ENCODE results near the gene ERFL. TPM values are rescaled to one million over a fixed set of nuclear protein-coding genes. Genes with fewer than 3 reads are reported as not detected.

Gene ERFL
- total RNA-seq, 1 experiment from 2014 or later, result 3.8 TPM

DNA sequence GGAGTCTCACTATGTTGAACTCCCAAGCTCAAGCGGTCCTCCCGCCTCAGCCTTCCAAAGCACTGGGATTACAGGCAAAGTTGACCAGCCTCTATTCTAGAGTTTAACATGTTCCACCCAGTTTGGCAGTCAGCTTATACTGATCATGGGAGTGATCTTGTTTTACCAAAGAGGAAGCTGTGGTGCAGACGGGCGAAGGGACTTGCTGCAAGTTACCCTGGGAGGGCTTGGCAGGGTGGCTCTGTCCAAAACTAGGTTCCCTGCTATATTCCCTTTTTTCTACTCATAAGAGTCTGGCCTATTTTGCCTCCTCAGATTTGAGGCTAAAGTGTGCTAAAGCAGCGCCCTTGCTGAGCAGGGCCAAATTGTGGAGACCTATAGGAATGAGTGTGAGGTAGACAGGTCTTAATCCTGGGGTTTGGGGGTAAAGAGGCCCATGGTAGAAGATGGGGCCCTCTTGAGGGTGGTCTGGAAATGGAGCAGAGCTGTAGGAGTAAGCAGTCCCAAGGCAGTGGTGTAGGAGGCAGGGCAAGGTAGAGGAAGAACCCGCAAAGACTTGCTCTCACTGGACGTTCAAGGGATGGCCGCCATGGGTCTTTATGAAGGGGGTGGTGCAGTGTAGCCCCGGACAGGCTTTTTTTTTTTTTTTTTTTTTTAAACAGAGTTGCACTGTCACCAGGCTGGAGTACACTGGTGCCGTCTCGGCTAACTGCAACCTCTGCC is 64.9 kb downstream of the ERFL start:
- Histone ChIP-seq H3K9me3 (ENCODE audit: low read length) (no peaks in the 10 kb centered on the region), H3K27ac (ENCODE audit: low read length) (no peak overlapping the region), H3K36me3 (ENCODE audit: insufficient read depth, low read length) (peaks cover 56% of the 10 kb centered on the region), H3K9ac (ENCODE audit: low read length) (no peak overlapping the region), H2AFZ (ENCODE audit: low read length) (no peak overlapping the region), H3K4me2 (ENCODE audit: low read depth, low read length, poor library complexity, severe bottlenecking) (peak overlapping the region; percentile 81), H3K79me2 (ENCODE audit: low read length) (peaks cover 45% of the 10 kb centered on the region), H3K4me3 (ENCODE audit: low read length) (no peak overlapping the region), H3K27me3 (ENCODE audit: low read length) (no peaks in the 10 kb centered on the region), H3K4me1 (ENCODE audit: low read length) (peaks cover 47% of the 10 kb centered on the region), H3K9me2 (replicated peaks; ENCODE audit: insufficient read depth, low read length) (no peaks in the 10 kb centered on the region), H4K20me1 (ENCODE audit: insufficient read depth, low read depth, low read length) (peaks cover 57% of the 10 kb centered on the region; the same call in 1 of the 2 replicates)
- no peak for DNase-seq

DNA sequence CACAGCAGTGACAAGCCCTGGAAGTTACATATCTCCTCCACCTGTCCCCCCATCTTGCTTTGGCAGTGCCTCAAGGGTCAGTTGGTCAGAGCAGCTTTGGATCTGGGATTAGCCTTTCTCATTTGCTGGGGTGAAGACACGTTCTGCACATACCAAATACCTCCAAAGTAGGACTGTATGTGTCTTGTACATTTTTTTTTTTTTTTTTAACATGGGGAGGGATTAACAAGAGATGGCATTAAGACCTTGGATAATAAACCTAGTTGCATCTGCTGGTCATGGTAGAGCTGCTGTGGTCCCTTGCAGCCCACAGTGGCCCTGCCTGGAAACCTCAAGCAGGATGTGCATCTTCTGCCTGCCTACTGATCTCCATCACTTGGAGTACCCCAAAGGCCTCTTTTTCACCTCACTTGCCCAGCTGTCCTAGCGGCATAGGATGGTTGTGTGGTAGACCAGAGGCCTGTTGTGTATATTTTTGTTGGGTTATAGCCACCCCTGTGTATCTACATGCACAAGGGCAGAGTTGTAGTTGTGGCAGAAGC is 65.7 kb downstream of the ERFL start:
- H3K27me3 ChIP-seq (ENCODE audit: low read length), result no peaks in the 10 kb centered on the region
- H3K4me2 ChIP-seq (ENCODE audit: low read depth, low read length, poor library complexity, severe bottlenecking), result peak overlapping the region; percentile 81
- H2AFZ ChIP-seq (ENCODE audit: low read length), result no peak overlapping the region
- H3K9me2 ChIP-seq (replicated peaks; ENCODE audit: insufficient read depth, low read length), result no peaks in the 10 kb centered on the region
- H4K20me1 ChIP-seq (ENCODE audit: insufficient read depth, low read depth, low read length), result peaks cover 49% of the 10 kb centered on the region; the same call in 1 of the 2 replicates
- H3K9me3 ChIP-seq (ENCODE audit: low read length), result no peaks in the 10 kb centered on the region
- peak overlapping the region; percentile 100; the same call in 1 of the 2 replicates for H3K9ac ChIP-seq (ENCODE audit: low read length)
- H3K36me3 ChIP-seq (ENCODE audit: insufficient read depth, low read length), result peaks cover 47% of the 10 kb centered on the region
- peaks cover 45% of the 10 kb centered on the region for H3K79me2 ChIP-seq (ENCODE audit: low read length)
- peak overlapping the region; percentile 89 for H3K27ac ChIP-seq (ENCODE audit: low read length)
- H3K4me1 ChIP-seq (ENCODE audit: low read length), result peaks cover 47% of the 10 kb centered on the region
- DNase-seq, result no peak
- H3K4me3 ChIP-seq (ENCODE audit: low read length), result no peak overlapping the region; the same call in 1 of the 2 replicates

DNA sequence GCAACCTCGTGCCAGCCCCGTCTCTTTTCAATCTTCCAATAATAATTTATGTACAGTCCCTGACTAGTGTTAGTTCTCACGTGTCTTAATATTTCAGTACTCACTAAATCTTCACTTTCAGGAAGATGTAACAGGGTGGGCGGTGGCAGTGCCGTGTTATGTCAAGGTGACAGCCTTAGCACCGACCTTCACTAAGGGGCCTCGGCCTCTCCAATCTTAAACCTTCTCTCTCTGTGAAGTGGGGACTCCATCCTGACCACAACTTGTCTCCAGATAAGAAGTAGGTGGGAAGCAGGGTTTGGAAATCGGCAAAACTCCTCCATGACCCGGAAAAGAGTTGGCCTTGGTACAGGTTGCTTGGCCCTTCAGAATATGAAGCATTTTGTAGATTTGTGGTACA is 66.4 kb downstream of the ERFL start:
- Histone ChIP-seq H3K9ac (ENCODE audit: low read length) (peak overlapping the region; percentile 100), H3K4me2 (ENCODE audit: low read depth, low read length, poor library complexity, severe bottlenecking) (peak overlapping the region; percentile 81), H3K4me3 (ENCODE audit: low read length) (peak overlapping the region; percentile 96; the same call in 1 of the 2 replicates), H2AFZ (ENCODE audit: low read length) (no peak overlapping the region), H3K27ac (ENCODE audit: low read length) (peak overlapping the region; percentile 89), H3K9me3 (ENCODE audit: low read length) (no peaks in the 10 kb centered on the region), H3K4me1 (ENCODE audit: low read length) (peaks cover 47% of the 10 kb centered on the region), H3K27me3 (ENCODE audit: low read length) (no peaks in the 10 kb centered on the region), H4K20me1 (ENCODE audit: insufficient read depth, low read depth, low read length) (peaks cover 48% of the 10 kb centered on the region; the same call in 1 of the 2 replicates), H3K79me2 (ENCODE audit: low read length) (peaks cover 45% of the 10 kb centered on the region), H3K36me3 (ENCODE audit: insufficient read depth, low read length) (peaks cover 47% of the 10 kb centered on the region), H3K9me2 (replicated peaks; ENCODE audit: insufficient read depth, low read length) (no peaks in the 10 kb centered on the region)
- DNase-seq, result no peak

DNA sequence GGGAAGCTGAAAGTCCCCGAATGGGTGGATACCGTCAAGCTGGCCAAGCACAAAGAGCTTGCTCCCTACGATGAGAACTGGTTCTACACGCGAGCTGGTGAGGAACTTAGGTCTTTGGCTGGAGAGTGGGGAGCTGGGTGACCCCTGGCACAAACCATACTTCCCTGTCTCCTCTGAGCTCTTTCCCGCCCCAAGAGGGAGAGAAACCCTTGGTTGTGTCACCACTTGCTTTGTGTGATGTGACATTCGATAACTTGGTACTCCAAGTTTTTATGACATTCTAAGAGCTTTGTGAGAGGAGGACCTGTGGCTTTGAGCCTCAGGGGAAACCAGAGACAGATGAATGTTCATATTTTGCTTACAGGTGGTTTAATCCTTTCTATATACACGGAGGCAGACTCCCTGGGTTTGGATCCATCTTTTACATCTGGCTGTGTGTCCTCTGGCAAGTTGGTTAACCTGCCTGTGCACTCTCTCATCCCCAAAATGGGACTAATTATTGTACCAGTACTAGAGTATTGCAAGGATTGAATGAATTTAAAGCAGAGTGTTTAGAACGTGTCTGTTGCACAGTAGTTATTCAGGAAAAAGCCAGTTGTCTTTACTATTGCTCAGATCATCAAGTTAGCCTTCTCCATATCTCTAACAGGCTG is 67.0 kb downstream of the ERFL start:
- H3K36me3 ChIP-seq (ENCODE audit: insufficient read depth, low read length), result peaks cover 47% of the 10 kb centered on the region
- H3K9me2 ChIP-seq (replicated peaks; ENCODE audit: insufficient read depth, low read length), result no peaks in the 10 kb centered on the region
- peak overlapping the region; percentile 89 for H3K27ac ChIP-seq (ENCODE audit: low read length)
- peak overlapping the region; percentile 96 for H3K4me3 ChIP-seq (ENCODE audit: low read length)
- no peak overlapping the region for H2AFZ ChIP-seq (ENCODE audit: low read length)
- H3K79me2 ChIP-seq (ENCODE audit: low read length), result peaks cover 45% of the 10 kb centered on the region
- DNase-seq, result no peak
- peaks cover 47% of the 10 kb centered on the region for H3K4me1 ChIP-seq (ENCODE audit: low read length)
- H3K27me3 ChIP-seq (ENCODE audit: low read length), result no peaks in the 10 kb centered on the region
- H3K4me2 ChIP-seq (ENCODE audit: low read depth, low read length, poor library complexity, severe bottlenecking), result peak overlapping the region; percentile 81
- H4K20me1 ChIP-seq (ENCODE audit: insufficient read depth, low read depth, low read length), result peaks cover 46% of the 10 kb centered on the region; the same call in 1 of the 2 replicates
- peak overlapping the region; percentile 100 for H3K9ac ChIP-seq (ENCODE audit: low read length)
- H3K9me3 ChIP-seq (ENCODE audit: low read length), result no peaks in the 10 kb centered on the region

DNA sequence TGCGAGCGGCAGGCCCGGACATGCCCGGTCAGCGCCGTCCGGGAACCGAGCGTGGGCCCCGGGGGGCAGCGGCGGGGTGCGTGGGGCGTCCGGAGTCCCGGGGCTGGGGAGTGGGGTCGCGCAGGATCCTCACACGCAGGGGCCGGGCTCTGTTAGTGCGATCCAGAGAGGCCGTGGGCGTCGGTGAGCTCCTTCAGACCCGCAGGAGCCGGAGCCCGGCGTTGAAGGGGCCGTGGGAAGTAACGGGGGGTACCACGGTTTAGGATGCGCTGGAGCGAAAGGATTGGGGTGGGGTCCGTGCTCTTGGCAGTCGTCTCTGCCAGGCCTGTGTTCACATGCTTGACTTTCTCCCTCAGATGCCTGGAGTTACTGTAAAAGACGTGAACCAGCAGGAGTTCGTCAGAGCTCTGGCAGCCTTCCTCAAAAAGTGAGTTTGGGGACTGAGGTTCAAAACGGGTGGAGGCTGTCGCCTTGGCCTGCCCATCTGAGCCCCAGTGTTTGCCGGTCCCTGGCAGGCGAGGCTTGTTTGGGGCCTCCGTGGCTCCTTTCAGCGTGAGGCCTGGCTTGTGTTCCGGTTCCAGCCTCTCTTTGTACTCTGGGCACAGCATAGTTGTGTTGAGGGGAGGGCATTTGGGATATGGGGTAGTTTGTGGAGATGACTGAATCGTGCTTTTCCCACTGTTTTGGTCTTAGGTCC is 67.7 kb downstream of the ERFL start:
- Histone ChIP-seq H3K4me1 (ENCODE audit: low read length) (peaks cover 47% of the 10 kb centered on the region), H3K4me3 (ENCODE audit: low read length) (peak overlapping the region; percentile 96), H3K9me2 (replicated peaks; ENCODE audit: insufficient read depth, low read length) (no peaks in the 10 kb centered on the region), H3K36me3 (ENCODE audit: insufficient read depth, low read length) (peaks cover 47% of the 10 kb centered on the region), H3K27ac (ENCODE audit: low read length) (peak overlapping the region; percentile 89), H3K27me3 (ENCODE audit: low read length) (no peaks in the 10 kb centered on the region), H3K79me2 (ENCODE audit: low read length) (peaks cover 45% of the 10 kb centered on the region), H3K4me2 (ENCODE audit: low read depth, low read length, poor library complexity, severe bottlenecking) (peak overlapping the region; percentile 81), H4K20me1 (ENCODE audit: insufficient read depth, low read depth, low read length) (peaks cover 45% of the 10 kb centered on the region; the same call in 1 of the 2 replicates), H3K9ac (ENCODE audit: low read length) (peak overlapping the region; percentile 100), H2AFZ (ENCODE audit: low read length) (no peak overlapping the region), H3K9me3 (ENCODE audit: low read length) (no peaks in the 10 kb centered on the region)
- peak; percentile 61 for DNase-seq

DNA sequence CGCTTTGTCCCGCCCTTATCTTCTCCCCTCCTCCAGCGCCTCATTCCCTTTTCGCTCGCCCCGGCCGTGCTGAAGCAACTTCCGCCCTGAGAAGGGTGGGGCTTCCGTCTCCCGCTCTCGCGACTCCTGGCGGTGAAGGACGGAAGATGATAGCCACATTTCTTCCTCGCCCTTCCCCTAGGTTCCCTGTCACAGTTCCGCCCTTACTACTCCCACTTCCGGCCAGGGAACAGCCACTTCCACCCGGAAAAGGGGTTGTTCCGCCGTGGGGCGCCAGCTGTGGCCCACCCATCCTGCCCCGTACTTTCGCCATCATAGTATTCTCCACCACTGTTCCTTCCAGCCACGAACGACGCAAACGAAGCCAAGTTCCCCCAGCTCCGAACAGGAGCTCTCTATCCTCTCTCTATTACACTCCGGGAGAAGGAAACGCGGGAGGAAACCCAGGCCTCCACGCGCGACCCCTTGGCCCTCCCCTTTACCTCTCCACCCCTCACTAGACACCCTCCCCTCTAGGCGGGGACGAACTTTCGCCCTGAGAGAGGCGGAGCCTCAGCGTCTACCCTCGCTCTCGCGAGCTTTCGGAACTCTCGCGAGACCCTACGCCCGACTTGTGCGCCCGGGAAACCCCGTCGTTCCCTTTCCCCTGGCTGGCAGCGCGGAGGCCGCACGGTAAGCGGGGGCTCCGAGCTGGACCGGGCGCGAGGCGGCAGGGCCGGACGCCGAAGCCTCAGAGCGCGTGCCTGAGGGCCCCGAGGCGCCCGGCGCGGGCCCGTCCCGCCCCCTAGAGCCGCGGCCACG is 68.4 kb downstream of the ERFL start, which contains the start of gene RPS19:
Gene RPS19 (plus strand): TSS at position 638 of the 801 bp plus-strand sequence. CDS start 520 bp downstream, outside the sequence.
- H3K27ac ChIP-seq (ENCODE audit: low read length), result peak within 1 kb of the TSS; percentile 89
- no peaks in the 10 kb centered on the region for H3K9me2 ChIP-seq (replicated peaks; ENCODE audit: insufficient read depth, low read length)
- peaks cover 44% of the 10 kb centered on the region for H3K79me2 ChIP-seq (ENCODE audit: low read length)
- no peaks in the 10 kb centered on the region for H3K27me3 ChIP-seq (ENCODE audit: low read length)
- H3K4me1 ChIP-seq (ENCODE audit: low read length), result peaks cover 43% of the 10 kb centered on the region
- peak; percentile 100 for DNase-seq
- peaks cover 39% of the 10 kb centered on the region; the same call in 1 of the 2 replicates for H4K20me1 ChIP-seq (ENCODE audit: insufficient read depth, low read depth, low read length)
- peak within 1 kb of the TSS; percentile 92 for H2AFZ ChIP-seq (ENCODE audit: low read length)
- peak within 1 kb of the TSS; percentile 100 for H3K9ac ChIP-seq (ENCODE audit: low read length)
- peaks cover 43% of the 10 kb centered on the region for H3K36me3 ChIP-seq (ENCODE audit: insufficient read depth, low read length)
- H3K4me3 ChIP-seq (ENCODE audit: low read length), result peak within 1 kb of the TSS; percentile 96
- peak within 1 kb of the TSS; percentile 81 for H3K4me2 ChIP-seq (ENCODE audit: low read depth, low read length, poor library complexity, severe bottlenecking)
- no peaks in the 10 kb centered on the region for H3K9me3 ChIP-seq (ENCODE audit: low read length)

DNA sequence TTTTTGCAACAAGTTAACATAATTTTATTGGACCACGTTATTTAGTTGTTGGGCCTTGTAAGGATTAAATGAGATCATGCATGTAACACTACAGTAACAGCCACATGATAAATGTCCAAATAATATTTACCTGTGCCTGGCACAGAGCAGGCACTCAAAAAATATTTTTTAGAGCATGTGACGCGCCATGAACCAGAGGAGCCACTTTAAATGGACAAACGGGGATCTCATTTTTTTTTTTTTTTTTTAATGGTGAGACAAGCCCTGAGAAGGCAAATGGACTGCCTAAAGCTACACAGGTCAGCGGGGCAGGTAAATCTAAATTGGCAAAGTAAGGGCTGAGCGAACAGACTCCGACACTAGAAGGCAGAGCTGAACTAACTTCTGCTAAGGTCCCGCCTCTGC is 69.0 kb downstream of the ERFL start:
- peaks cover 37% of the 10 kb centered on the region for H3K36me3 ChIP-seq (ENCODE audit: insufficient read depth, low read length)
- H3K79me2 ChIP-seq (ENCODE audit: low read length), result peaks cover 38% of the 10 kb centered on the region
- no peaks in the 10 kb centered on the region for H3K9me3 ChIP-seq (ENCODE audit: low read length)
- peaks cover 33% of the 10 kb centered on the region; the same call in 1 of the 2 replicates for H4K20me1 ChIP-seq (ENCODE audit: insufficient read depth, low read depth, low read length)
- H3K27me3 ChIP-seq (ENCODE audit: low read length), result no peaks in the 10 kb centered on the region
- DNase-seq, result no peak
- no peak overlapping the region for H3K27ac ChIP-seq (ENCODE audit: low read length)
- peak overlapping the region; percentile 96 for H3K4me3 ChIP-seq (ENCODE audit: low read length)
- H2AFZ ChIP-seq (ENCODE audit: low read length), result peak overlapping the region; percentile 69; the same call in 1 of the 2 replicates
- H3K4me2 ChIP-seq (ENCODE audit: low read depth, low read length, poor library complexity, severe bottlenecking), result peak overlapping the region; percentile 81
- H3K9ac ChIP-seq (ENCODE audit: low read length), result peak overlapping the region; percentile 64
- no peaks in the 10 kb centered on the region for H3K9me2 ChIP-seq (replicated peaks; ENCODE audit: insufficient read depth, low read length)
- peaks cover 37% of the 10 kb centered on the region for H3K4me1 ChIP-seq (ENCODE audit: low read length)

All from Karpas-422 (cell line).